Measurements from ENCODE around the gene BRD8.
"Not testable (repeated sequence)": the region's sequence is repeated elsewhere in the genome, so short reads cannot be mapped to it uniquely, and the experiment has no call there.

BRD8 gene

DNA sequence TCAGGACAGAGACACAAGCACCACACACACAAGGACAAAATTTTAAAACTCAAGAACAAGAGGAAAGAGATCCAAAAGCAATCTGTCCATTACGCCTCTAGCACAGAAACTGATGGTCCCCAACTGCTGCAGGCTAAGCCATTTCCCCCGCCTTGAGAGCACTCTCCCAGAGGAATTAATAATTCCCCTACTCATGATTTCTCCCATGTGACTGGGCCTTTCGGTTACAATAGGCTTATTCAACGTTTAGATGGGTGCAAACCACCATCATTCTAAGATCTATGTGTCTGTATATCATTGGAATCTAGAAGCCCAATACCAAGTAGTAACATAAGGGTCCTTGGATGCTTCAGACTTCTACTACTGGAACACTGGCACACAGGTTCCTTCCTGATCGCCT lies 18.8 kb downstream of the BRD8 start:
- TF ChIP-seq, protein P1, sequence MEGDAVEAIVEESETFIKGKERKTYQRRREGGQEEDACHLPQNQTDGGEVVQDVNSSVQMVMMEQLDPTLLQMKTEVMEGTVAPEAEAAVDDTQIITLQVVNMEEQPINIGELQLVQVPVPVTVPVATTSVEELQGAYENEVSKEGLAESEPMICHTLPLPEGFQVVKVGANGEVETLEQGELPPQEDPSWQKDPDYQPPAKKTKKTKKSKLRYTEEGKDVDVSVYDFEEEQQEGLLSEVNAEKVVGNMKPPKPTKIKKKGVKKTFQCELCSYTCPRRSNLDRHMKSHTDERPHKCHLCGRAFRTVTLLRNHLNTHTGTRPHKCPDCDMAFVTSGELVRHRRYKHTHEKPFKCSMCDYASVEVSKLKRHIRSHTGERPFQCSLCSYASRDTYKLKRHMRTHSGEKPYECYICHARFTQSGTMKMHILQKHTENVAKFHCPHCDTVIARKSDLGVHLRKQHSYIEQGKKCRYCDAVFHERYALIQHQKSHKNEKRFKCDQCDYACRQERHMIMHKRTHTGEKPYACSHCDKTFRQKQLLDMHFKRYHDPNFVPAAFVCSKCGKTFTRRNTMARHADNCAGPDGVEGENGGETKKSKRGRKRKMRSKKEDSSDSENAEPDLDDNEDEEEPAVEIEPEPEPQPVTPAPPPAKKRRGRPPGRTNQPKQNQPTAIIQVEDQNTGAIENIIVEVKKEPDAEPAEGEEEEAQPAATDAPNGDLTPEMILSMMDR (IDR thresholded peaks at IDR 0.05; ENCODE audit: extremely low read depth, missing control alignments) = no peak
- no peak for DNase-seq (ENCODE audit: low spot score)

DNA sequence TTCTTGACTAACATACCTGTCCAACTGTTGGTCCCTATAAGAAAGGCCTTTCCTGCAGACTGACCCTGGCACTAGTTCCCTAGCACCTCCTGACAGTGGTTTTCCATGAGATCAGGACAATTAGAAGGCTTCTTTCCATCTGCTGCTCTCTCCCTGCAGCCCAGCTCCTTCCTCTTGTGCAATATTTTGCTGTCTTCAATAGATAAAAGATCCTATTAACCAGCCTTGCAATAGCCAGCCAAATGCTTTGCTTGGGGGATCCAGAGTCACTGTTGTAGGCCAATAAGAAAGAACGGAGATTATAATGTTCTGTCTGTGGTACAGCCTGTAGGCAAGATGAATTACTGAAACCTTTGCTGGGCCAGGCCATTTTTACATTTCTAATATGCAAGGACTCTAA lies 20.8 kb downstream of the BRD8 start:
- TF ChIP-seq, protein P1 (IDR thresholded peaks at IDR 0.05; ENCODE audit: extremely low read depth, missing control alignments) = no peak
- DNase-seq (ENCODE audit: low spot score) = no peak

DNA sequence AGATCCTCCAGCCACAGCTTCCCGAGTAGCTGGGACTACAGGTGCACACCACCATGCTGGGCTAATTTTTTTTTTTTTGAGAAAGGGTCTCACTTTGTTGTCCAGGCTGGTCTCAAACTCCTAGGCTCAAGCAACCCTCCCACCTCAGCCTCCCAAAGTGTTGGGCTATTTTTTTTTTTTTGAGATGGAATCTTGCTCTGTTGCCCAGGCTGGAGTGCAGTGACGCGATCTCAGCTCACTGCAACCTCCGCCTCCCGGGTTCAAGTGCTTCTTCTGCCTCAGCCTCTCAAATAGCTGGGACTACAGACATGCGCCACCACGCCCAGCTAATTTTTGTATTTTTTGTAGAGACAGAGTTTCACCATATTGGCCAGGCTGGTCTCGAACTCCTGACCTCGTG lies 22.5 kb downstream of the BRD8 start:
- not testable (repeated sequence) for DNase-seq (ENCODE audit: low spot score)

DNA sequence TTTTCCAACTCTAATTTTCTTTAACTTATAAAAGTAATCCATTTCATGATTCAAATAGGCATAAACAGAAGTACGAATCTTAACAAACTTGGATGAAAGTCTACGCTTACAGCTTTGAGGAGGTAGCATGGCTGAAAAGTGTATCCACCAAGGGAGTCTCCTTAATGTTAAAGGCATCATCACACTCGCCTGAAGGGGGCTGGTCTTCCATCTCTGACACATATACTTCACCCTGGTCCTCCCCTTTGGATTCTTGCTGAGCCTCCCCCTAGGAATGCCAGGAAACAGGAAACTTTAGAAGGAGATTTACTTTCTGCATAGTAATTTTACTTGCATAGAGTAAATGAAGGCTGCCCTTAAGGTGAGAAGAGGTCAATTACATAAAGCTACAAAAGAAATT lies 28.9 kb downstream of the BRD8 start:
- TF ChIP-seq, protein P1 (IDR thresholded peaks at IDR 0.05; ENCODE audit: extremely low read depth, missing control alignments) = no peak
- no peak for DNase-seq (ENCODE audit: low spot score)

DNA sequence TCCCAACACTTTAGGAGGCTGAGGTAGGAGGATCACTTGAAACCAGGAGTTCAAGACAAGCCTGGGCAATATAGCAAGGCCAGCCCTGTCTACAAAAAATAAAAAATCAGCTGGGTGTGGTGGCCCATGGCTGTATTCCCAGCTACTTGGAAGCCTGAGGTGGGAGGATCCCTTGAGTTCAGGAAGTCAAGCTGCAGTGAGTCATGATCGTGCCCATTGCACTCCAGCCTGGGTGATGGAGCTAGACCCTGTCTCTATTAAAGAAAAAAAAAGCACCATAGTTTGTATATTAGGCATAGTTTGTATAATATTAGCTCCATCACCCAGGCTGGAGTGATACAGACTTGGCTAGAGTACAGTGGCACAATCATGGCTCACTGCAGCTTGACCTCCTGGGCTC lies 29.6 kb downstream of the BRD8 start:
- TF ChIP-seq, protein P1 (IDR thresholded peaks at IDR 0.05; ENCODE audit: extremely low read depth, missing control alignments) = no peak
- DNase-seq (ENCODE audit: low spot score) = no peak

DNA sequence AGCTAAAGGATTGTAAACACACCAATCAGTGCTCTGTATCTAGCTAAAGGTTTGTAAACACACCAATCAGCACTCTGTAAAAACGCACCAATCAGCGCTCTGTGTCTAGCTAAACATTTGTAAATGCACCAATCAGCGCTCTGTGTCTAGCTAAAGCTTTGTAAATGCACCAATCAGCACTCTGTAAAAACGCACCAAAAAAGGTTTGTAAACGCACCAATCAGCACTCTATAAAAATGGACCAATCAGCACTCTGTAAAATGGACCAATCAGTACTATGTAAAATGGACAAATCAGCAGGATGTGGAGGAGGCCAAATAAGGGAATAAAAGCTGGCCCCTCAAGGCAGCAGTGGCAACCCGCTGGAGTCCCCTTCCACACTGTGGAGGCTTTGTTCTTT lies 34.9 kb downstream of the BRD8 start:
- DNase-seq (ENCODE audit: low spot score) = not testable (repeated sequence)

DNA sequence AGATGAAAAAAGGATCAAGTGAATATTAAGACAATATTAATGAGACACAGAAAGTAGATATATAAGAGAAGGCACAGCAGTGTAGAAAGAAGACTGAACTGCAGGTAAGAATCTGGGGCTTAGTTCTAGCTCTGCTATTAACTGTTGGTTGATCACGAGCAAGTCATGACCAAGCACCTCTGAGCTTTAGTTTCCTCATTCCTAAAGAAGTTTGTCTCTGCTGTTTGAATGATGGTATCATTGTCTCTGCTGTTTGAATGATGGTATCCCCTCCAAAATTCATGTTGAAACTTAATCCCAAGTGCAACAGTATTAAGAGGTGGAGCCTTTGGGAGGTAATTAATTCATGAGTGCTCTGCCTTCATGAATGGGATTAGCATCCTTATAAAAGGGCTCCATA lies 36.7 kb downstream of the BRD8 start:
- TF ChIP-seq, protein P1 (IDR thresholded peaks at IDR 0.05; ENCODE audit: extremely low read depth, missing control alignments) = no peak
- DNase-seq (ENCODE audit: low spot score) = no peak

DNA sequence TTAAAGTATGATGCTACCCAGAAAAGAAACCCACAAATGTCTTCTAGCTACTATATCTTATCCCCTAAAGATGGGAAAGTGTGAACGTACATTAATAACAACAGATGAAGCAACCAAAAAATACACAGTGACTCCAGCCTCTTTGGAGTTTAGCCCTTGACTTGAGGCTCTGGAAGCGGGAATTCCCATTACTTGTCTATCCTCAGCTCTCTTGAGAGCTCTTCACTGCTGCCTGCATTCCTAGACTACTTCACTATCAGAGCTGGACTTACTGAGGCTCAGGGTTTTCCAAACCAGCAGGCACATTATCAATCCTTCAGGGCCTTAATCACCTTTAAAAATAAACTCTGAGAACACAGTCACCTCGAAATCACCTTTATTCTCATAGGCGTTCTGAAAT lies 38.2 kb downstream of the BRD8 start:
- no peak for DNase-seq (ENCODE audit: low spot score)
- TF ChIP-seq, protein P1 (IDR thresholded peaks at IDR 0.05; ENCODE audit: extremely low read depth, missing control alignments) = no peak

DNA sequence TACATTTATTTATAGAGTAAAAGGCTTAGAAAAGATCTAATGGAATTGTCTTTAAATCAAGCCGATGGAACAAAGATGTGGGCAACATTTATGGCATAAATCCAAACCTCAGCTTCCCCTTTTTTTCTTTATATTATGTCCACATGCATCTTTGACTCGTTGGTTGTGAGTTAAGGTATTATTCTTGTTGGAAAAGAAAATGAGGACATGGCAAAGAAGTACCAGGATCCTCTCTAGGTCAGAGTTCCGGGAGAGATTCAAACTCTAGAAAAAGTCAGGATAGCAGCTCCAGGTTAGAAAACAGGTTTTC lies 38.7 kb downstream of the BRD8 start:
- no peak for DNase-seq (ENCODE audit: low spot score)
- TF ChIP-seq, protein P1 (IDR thresholded peaks at IDR 0.05; ENCODE audit: extremely low read depth, missing control alignments) = no peak

Data from GM20000 (cell line).